ENCODE measurements around the gene NUP50.

NUP50 gene

DNA sequence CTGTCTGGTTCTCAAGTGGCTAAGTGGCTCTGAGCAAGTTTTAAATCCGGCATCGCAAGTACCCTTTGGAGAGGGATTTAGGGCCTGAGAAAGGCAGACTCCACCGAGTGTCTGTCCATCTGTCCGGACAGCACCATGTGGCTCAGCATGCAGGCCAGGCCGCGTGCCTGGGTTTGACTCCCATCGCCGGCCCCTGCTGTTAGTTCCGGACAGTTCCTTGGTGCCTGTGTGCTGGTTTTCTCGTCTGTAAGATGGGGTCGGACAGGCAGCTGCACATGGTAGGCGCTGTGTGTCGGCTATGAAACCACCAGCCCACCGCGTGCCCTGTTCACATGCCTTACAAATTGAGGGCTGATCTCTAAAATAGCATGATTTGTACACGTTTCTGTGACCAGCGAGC, 31.0 kb downstream of the NUP50 start:
- no peak for DNase-seq (ENCODE audit: low read depth)

- no peak for DNase-seq (ENCODE audit: low read depth)
Measured at GRCh38 chr22:45195616-45196015, 31.9 kb downstream of the NUP50 start.

DNA sequence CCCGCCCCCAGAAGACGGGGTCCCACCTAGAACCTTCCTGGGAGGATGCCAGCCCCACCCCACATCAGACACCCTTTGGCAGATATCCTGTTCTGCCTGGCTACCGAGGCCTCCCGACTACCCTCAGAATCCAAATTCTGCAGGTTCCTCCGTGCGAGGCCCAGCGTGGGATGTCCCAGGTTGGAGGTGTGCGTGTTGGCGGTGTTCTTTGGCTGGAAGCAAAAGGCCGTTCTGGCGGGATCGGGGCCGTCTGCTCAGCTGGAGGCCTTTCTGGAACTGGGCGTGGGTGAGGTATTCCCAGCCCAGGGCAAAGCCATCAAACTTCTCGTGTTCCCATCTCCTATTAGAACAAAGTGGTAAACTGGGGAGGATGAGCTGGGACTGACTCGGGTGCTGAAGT, 32.6 kb downstream of the NUP50 start:
- no peak for DNase-seq (ENCODE audit: low read depth)

DNA sequence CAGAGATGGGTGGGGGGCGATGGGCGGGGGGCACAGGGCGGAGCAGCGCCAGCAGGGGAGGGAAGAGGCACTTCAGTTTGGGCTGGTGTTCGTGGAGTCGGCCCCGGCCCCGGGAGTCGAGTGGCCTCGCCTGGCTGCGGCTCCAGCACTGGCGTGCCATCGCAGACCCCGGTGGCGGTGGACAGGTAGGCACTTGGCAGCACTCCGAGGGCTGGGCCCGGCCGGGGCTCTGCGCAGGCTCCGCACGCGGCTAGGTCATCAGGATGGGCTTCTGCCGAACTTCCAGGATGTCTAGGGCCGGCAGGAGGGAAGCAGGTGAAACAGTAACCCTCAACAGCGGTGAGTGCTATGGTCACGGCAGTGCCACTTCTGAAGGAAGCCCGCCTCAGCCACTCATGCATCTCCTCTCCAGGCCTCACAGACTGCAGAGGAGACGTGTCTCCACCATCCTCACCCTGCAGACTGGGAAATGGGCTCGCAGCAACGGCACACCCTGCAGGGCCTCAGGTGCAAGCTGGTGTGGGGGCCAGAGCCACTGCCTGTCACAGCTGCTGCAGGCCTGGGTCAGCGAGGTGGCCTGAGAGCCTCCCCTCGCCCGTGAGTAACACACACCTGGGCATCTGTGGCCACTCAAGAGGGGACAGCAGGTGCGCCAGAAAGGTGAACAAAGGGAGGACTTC, 33.3 kb downstream of the NUP50 start:
- no peak for DNase-seq (ENCODE audit: low read depth)

GRCh38 chr22:45197606-45198462, 34.1 kb downstream of the NUP50 start:
- DNase-seq (ENCODE audit: low read depth): no peak

DNA sequence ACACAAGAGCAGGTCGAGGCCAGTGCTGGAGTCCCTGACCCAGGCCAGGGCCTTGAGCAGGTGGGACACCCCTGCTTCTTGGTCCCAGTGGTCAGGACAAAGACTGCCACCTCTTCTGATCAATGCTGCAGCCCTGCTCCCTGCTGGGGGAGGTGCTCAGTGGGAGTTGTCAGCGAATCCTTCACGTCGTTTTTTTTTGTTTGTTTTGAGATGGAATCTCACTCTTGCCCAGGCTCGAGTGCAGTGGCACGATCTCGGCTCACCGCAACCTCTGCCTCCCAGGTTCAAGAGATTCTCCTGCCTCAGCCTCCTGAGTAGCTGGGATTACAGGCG, 34.7 kb downstream of the NUP50 start:
- DNase-seq (ENCODE audit: low read depth): no peak

- no peak for DNase-seq (ENCODE audit: low read depth)
Measured at GRCh38 chr22:45199723-45200122, 36.0 kb downstream of the NUP50 start.

- no peak for DNase-seq (ENCODE audit: low read depth)
Measured at GRCh38 chr22:45200230-45200629, 36.5 kb downstream of the NUP50 start.

- DNase-seq (ENCODE audit: low read depth): no peak
Measured at GRCh38 chr22:45200860-45201511, 37.3 kb downstream of the NUP50 start.

GRCh38 chr22:45201678-45202332, 38.1 kb downstream of the NUP50 start:
- no peak for DNase-seq (ENCODE audit: low read depth)

GRCh38 chr22:45202333-45203149, 38.8 kb downstream of the NUP50 start:
- DNase-seq (ENCODE audit: low read depth): no peak

GRCh38 chr22:45203150-45203951, 39.6 kb downstream of the NUP50 start:
- DNase-seq (ENCODE audit: low read depth): no peak

DNA sequence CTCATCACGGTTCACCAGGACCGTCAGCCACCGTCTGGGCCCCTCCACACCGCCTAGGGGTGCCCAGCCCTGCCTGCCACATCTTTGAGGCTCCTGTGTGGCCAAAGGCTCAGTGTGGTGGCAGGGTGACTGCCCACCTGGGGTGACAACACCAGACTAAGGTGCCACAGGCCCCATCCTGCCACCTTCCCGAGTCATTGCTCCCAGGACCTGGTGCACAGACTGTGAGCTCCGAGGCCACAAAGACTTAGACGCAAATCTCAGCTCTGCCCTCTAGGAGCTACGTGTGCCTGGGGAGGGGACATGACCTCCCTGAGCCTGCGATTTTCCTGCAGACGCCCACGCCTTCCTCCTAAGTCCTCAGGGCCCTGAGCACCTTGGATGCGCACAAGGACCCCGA, 40.5 kb downstream of the NUP50 start:
- DNase-seq (ENCODE audit: low read depth): no peak

- DNase-seq (ENCODE audit: low read depth): no peak
Measured at GRCh38 chr22:45204819-45205218, 41.1 kb downstream of the NUP50 start.

GRCh38 chr22:45205276-45205925, 41.7 kb downstream of the NUP50 start:
- no peak for DNase-seq (ENCODE audit: low read depth)

GRCh38 chr22:45206233-45206632, 42.5 kb downstream of the NUP50 start:
- no peak for DNase-seq (ENCODE audit: low read depth)

- DNase-seq (ENCODE audit: low read depth): no peak
Measured at GRCh38 chr22:45207533-45207932, 43.8 kb downstream of the NUP50 start.

DNA sequence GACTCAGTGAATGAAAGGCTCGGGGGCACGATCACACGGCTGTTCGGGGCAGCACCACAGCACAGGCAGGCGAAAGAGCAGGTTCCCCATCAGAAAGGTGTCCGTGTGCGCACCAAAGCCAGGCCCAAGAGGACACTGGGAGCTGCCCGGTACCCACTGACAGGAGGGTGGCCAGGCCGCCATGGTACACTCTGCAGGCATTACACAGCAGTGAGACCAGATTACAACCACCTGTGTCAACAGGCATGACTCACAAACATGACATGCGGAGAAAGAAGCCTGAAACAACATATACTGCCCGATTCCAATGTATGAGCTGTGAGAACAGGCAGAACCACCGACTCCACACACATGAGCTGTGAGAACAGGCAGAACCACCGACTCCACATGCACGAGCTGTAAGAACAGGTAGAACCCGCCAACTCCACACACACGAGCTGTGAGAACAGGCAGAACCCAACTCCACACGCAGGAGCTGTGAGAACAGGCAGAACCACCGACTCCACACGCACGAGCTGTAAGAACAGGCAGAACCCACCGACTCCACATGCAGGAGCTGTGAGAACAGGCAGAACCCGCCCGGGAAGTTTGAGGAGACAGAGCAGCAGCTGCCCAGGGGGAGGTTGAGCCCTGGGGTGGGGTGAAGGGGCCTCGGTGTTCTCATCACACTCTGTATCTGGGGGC, 44.4 kb downstream of the NUP50 start:
- no peak for DNase-seq (ENCODE audit: low read depth)

DNA sequence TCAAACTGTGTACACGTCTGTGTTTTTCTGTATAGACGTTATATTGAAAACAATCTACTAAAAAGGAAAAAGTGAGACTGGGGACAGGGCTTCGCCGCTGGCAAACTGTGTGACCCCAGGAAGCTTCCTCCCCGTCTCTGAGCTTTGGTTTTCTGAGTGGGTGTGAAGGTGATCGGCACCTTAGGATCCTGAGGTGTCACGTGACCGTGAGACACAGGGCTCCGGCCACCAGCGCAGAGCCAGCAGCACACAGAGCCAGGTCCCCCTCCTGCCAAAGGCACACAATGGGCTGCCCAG, 44.9 kb downstream of the NUP50 start:
- no peak for DNase-seq (ENCODE audit: low read depth)

Data from stimulated activated CD8-positive, alpha-beta memory T cell treated with anti-CD3 and anti-CD28 coated beads, Interleukin-12 subunit alpha, Interleukin-12 subunit beta, amount 100 ng/mL, for 4 hours (primary cell).